Astrocyte of the spinal cord (primary cell): ENCODE results near the gene TRIM15.

Experiments
- DNase-seq: peaks from one replicate; pipeline ENCODE4 v3.0.0; 2011; ENCODE audit warnings: low read depth, low spot score
- H3K4me3 ChIP-seq: 2 replicates; pipeline ENCODE4 v1.5.1; 2011; ENCODE audit warnings: low read depth, mild to moderate bottlenecking, low read length, moderate library complexity
- in situ Hi-C: cut with HindIII; loops from 2 replicates; pipeline ENCODE4 v1.10.0; 2017; ENCODE audit warnings: low sequenced_read_pairs
- TF ChIP-seq, protein P1 (sequence below): IDR thresholded peaks from 2 replicates; pipeline ENCODE4 v1.5.1; 2012; ENCODE audit warnings: low read depth, mild to moderate bottlenecking, low read length, inconsistent platforms

Gene TRIM15

DNA sequence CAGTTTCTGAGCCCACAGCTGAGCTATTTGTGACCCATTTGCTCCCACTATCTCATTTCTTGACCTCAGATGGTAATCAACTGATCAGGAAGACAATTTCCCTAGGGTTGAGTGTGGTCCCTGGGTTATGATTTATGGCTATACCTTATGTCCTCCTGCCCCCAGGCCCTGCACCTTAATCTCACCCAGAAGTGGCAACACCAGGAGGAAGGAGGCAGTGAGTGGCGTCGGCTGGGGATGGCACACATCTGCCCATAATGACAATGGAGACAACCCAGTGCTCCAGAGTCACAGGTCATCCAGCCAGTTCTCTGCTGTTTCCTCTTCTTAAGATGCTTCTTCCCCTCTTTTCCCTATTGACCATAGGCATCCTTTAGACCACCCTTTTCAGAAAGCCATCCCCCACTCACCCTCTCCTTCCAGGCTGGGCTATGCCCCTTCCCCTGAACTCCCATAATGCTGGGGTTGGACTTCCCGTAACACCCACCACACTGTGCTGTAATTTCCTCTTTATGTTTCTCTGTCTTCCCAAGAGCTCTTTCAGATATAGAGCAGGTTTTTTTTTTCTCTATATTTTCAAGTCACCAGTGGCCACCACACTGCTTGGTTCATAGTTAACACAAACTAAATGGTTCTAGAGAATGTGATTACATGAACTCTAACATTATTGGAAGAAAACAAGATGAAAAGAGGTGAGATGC lies 10.3 kb upstream of the TRIM15 start:
- no peak for DNase-seq
- in situ Hi-C loops, result no loop called here
- TF ChIP-seq, protein P1, sequence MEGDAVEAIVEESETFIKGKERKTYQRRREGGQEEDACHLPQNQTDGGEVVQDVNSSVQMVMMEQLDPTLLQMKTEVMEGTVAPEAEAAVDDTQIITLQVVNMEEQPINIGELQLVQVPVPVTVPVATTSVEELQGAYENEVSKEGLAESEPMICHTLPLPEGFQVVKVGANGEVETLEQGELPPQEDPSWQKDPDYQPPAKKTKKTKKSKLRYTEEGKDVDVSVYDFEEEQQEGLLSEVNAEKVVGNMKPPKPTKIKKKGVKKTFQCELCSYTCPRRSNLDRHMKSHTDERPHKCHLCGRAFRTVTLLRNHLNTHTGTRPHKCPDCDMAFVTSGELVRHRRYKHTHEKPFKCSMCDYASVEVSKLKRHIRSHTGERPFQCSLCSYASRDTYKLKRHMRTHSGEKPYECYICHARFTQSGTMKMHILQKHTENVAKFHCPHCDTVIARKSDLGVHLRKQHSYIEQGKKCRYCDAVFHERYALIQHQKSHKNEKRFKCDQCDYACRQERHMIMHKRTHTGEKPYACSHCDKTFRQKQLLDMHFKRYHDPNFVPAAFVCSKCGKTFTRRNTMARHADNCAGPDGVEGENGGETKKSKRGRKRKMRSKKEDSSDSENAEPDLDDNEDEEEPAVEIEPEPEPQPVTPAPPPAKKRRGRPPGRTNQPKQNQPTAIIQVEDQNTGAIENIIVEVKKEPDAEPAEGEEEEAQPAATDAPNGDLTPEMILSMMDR, result no peak
- no peak overlapping the region for H3K4me3 ChIP-seq

DNA sequence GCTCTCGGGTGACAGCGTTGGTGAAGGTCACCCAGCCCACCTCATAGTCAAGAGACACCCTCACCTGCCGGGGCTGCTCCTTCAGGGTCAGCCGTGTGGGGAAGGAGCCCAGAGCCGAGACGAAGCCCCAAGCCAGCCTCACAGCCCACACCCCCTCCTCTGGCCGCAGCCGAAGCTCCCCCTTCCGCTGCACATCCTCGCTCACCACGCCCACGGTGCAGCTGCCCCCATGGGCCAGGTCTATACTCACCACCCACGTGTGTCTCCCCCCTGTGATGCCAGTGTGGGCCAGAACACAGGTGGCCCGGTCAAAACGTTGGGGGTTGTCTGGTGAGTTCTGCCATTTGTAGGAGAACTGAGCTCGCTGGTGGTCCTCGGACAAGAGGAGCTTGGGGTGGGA lies 9.3 kb upstream of the TRIM15 start:
- TF ChIP-seq, protein P1, result no peak
- no peak overlapping the region for H3K4me3 ChIP-seq
- in situ Hi-C loops, result no loop called here
- DNase-seq, result no peak

DNA sequence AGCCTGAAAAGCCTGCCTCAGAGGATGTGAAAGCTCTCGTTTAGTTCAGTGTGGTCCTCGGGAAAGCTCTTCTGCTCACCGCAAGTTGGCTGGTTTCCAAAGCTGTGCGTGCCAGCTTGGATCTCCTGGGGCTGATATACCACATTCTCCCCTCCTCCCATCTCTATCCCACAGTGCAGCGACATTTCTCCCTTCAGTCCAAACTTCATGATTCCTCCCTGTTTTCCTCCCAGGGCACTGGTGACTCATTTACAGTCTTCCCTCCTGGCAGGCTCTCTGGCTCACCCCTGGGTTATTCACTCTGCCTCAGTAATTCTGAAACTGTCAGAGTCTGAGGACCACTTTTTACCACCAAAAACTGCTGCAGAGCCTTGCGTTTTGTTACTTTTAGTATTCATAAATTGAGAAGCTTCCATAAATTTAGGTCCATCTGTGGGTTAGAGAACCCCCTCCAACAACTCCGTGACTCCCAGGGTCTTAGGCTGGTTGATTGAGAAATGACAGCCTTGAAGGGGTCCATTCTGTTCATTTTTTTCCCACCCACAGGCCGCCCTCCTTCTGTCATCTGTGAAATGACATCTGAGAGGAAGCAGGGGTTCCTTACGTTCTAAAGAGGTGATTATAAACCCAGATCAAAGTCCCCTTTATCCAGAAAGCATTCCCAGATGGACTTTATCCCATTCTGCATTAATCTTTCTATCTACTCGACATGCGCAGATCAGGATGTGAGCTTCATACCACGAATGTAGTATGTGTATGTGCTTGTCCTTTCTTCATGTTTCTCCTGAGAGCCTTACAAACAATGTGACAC lies 8.4 kb upstream of the TRIM15 start:
- no peak overlapping the region for H3K4me3 ChIP-seq
- TF ChIP-seq, protein P1, result no peak
- in situ Hi-C loops, result no loop called here
- peak; percentile 47 for DNase-seq

DNA sequence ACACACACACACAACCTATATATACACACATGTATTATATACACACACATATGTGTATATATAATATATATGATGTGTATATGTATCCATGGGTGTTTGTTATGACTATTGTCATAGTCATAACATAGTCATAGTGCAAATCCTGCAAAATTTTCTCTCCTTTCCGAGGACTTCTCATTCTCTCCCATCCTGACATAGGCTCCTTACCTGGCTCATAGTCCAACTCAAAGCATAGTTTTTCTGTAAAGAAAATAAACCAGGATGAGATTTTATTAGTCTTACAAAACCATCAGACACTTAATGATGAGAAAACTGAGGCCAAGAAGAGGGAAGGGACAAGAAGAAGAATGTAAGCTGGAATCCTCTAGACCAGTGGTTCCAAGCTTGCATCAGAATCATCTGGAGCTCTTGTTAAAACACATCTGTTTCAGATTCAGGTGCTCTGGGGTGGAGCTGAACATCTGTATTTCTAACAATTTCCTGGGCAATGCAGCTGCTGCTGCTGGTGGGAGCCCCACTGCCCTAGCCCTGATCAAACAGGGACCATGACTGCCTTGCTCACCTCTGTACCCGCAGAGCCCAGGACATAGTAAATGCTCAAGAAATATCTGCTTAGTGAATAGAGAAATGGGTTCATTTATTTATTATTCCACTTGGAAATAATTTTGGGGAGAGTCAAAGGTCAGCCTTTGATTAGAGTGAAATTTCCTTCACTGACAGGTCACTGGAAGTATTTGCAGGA lies 7.7 kb upstream of the TRIM15 start:
- in situ Hi-C loops, result no loop called here
- TF ChIP-seq, protein P1, result no peak
- no peak overlapping the region for H3K4me3 ChIP-seq
- no peak for DNase-seq

DNA sequence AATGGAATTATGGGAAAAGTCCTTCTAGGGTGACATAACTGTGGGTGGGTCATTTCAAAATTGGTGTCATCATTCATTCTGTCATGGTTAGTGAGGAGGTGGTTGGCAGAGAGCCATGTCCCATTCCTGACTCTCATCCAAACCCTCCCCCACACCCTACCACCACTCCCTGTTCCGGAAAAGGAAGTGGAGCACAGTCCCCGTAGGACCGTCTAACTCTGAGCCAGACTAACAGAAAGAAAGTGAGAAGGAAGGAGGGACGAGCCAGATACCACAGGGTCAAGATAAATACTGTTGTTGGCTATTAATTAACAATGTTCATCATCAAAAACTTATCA lies 7.1 kb upstream of the TRIM15 start:
- DNase-seq, result no peak
- no peak overlapping the region for H3K4me3 ChIP-seq
- in situ Hi-C loops, result no loop called here
- TF ChIP-seq, protein P1, result no peak

DNA sequence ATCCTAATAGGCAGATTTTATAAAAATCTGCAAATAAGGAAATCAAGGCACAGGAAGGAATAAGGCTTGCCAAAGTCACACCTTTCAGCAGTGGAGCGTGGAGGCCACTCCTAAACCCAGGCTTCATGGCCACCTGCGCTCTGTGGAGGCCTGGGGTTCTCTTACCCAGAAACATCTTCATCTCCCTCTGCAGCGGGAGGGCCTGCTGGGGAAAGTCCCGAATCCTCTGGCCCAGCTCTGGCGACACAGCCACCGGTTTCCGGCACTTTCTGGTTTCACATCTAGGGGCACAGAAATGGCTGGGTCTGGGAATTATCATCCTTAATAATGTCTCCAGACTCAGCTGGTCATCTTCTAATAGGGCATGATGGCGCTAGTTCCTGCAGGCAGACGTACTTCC lies 6.6 kb upstream of the TRIM15 start:
- DNase-seq, result no peak
- in situ Hi-C loops, result no loop called here
- no peak overlapping the region for H3K4me3 ChIP-seq
- TF ChIP-seq, protein P1, result no peak
